BE2C (cell line): ENCODE results near the gene THAP2.

Experiments
- DNase-seq: peaks from one replicate; pipeline ENCODE4 v3.0.0-alpha.2; 2020
- H3K27me3 ChIP-seq: fragments of 250-450 bp; sonication (Bioruptor Pico); 2 replicates; pipeline ENCODE4 v1.5.1; 2020; ENCODE audit warnings: mild to moderate bottlenecking
- H3K36me3 ChIP-seq: fragments of 250-450 bp; sonication (Bioruptor Pico); 2 replicates; pipeline ENCODE4 v1.5.1; 2020; ENCODE audit warnings: mild to moderate bottlenecking
- H3K4me1 ChIP-seq: fragments of 250-450 bp; sonication (Bioruptor Pico); 2 replicates; pipeline ENCODE4 v1.5.1; 2020
- H3K4me3 ChIP-seq: 2 replicates; pipeline ENCODE4 v1.5.1; 2011; ENCODE audit warnings: low read depth, low read length
- H3K9me3 ChIP-seq: fragments of 250-450 bp; sonication (Bioruptor Pico); 2 replicates; pipeline ENCODE4 v1.5.1; 2020
- TF ChIP-seq, protein P1 (sequence below): IDR thresholded peaks from 2 replicates; pipeline ENCODE4 v1.5.1; 2012; ENCODE audit warnings: mild to moderate bottlenecking, low read depth, low read length

Gene THAP2

DNA sequence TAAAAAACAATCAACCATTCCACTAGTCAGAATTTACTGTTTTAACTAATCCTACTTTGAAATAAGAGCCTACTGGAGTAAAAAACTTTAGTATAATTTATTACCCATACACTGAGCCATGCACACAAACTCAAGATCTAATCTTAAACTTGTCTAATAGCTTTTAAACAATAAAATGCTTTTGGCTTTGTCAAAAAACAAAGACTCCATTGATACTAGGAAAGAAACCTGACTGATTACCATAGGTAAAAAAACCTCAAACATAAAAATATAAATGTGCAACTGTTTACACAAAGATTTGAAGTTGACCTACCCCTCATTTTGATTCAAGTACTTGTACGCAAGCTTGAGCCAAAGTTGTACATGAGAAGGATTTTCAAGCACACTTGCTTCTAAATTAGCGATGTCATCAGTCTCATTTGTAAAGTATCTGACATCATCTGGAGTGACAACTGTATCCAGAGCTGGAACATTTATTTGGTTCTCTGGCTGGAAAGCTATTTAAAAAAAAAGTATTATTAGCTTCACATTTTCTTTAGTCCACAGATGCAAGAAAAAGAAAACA is 36.6 kb upstream of the THAP2 start:
- H3K36me3 ChIP-seq = peaks cover 95% of the 10 kb centered on the region

GRCh38 chr12:71636704-71637115 is 27.4 kb upstream of the THAP2 start:
- Histone ChIP-seq H3K36me3 (peaks cover 71% of the 10 kb centered on the region), H3K9me3 (no peaks in the 10 kb centered on the region), H3K27me3 (no peaks in the 10 kb centered on the region), H3K4me1 (peaks cover 2% of the 10 kb centered on the region; the same call in 1 of the 2 replicates), H3K4me3 (no peak overlapping the region)
- DNase-seq = peak; percentile 50
- TF ChIP-seq, protein P1, sequence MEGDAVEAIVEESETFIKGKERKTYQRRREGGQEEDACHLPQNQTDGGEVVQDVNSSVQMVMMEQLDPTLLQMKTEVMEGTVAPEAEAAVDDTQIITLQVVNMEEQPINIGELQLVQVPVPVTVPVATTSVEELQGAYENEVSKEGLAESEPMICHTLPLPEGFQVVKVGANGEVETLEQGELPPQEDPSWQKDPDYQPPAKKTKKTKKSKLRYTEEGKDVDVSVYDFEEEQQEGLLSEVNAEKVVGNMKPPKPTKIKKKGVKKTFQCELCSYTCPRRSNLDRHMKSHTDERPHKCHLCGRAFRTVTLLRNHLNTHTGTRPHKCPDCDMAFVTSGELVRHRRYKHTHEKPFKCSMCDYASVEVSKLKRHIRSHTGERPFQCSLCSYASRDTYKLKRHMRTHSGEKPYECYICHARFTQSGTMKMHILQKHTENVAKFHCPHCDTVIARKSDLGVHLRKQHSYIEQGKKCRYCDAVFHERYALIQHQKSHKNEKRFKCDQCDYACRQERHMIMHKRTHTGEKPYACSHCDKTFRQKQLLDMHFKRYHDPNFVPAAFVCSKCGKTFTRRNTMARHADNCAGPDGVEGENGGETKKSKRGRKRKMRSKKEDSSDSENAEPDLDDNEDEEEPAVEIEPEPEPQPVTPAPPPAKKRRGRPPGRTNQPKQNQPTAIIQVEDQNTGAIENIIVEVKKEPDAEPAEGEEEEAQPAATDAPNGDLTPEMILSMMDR = peak; percentile 85

More for the DNA sequence above, 36.6 kb upstream of the THAP2 start:
- H3K9me3 ChIP-seq = no peaks in the 10 kb centered on the region
- H3K4me1 ChIP-seq = peaks cover 10% of the 10 kb centered on the region; the same call in 1 of the 2 replicates
- TF ChIP-seq, protein P1 = no peak
- no peak overlapping the region for H3K4me3 ChIP-seq
- no peaks in the 10 kb centered on the region for H3K27me3 ChIP-seq
- DNase-seq = no peak

DNA sequence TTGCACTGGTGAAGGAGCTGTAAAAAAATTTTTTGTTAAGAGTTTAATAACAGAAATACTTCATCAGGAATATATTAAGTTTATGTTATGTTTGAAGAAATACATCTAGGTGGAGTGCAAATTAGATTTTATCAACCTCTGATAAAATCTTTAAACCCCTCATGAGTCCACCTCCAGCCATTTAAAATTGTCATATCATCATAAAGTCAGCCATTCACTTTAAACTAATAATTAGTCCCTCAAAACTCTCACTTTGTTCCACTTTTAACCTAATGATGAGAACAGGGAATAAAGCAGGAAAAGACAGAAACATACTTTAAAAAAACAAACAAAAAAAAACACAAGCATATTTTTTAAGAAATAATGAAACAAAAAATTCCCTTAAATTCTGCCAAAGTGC is 25.6 kb upstream of the THAP2 start:
- H3K9me3 ChIP-seq = no peaks in the 10 kb centered on the region
- H3K4me1 ChIP-seq = peaks cover 2% of the 10 kb centered on the region; the same call in 1 of the 2 replicates
- no peak overlapping the region for H3K4me3 ChIP-seq
- TF ChIP-seq, protein P1 = no peak
- H3K27me3 ChIP-seq = no peaks in the 10 kb centered on the region
- H3K36me3 ChIP-seq = peaks cover 67% of the 10 kb centered on the region
- no peak for DNase-seq

- DNase-seq = peak; percentile 43
- TF ChIP-seq, protein P1 = peak; percentile 58
Observed at GRCh38 chr12:71639341-71639760, 24.8 kb upstream of the THAP2 start.

DNA sequence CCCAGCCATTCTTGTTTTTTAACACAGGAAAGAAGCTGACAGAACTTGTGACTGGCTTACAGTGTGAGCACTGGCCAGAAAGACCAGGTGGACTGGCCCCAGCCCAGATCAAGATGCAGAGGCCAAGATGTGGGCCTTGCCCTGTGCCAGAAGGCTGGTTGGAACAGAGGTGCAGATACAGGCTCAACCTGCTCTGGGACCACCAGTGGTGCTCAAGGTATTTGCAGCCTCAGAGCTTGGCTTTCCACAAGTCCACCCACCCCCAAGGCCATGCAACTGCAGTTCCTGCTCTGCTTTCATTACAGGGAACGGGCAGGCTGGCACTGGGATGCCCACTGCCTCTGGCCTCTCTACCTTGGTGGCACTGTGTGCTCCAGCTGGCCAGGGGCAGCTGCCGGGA is 23.8 kb upstream of the THAP2 start:
- no peaks in the 10 kb centered on the region for H3K27me3 ChIP-seq
- DNase-seq = no peak
- TF ChIP-seq, protein P1 = no peak
- H3K4me3 ChIP-seq = no peak overlapping the region
- H3K36me3 ChIP-seq = peaks cover 67% of the 10 kb centered on the region
- no peaks in the 10 kb centered on the region for H3K9me3 ChIP-seq
- H3K4me1 ChIP-seq = peaks cover 2% of the 10 kb centered on the region; the same call in 1 of the 2 replicates

More at GRCh38 chr12:71639341-71639760, 24.8 kb upstream of the THAP2 start:
- Histone ChIP-seq H3K9me3 (no peaks in the 10 kb centered on the region), H3K36me3 (peaks cover 67% of the 10 kb centered on the region), H3K4me3 (no peak overlapping the region), H3K4me1 (peaks cover 2% of the 10 kb centered on the region; the same call in 1 of the 2 replicates), H3K27me3 (no peaks in the 10 kb centered on the region)

- Histone ChIP-seq H3K4me3 (no peak overlapping the region), H3K27me3 (no peaks in the 10 kb centered on the region), H3K4me1 (peaks cover 2% of the 10 kb centered on the region; the same call in 1 of the 2 replicates), H3K36me3 (peaks cover 62% of the 10 kb centered on the region), H3K9me3 (no peaks in the 10 kb centered on the region)
- TF ChIP-seq, protein P1 = no peak
- DNase-seq = no peak
Observed at GRCh38 chr12:71641390-71641789, 22.7 kb upstream of the THAP2 start.
